OCI-LY7 (cell line): ENCODE measurements around the gene RBPMS2. TPM values are rescaled to one million over a fixed set of nuclear protein-coding genes. Genes with fewer than 3 reads are reported as not detected.

Source experiments
- BruUV-seq: library from RNA; stranded (reverse); fragments of 400-500 nt; replicated peaks from 2 replicates; lab custom pipeline; 2021; lab: Mats Ljungman, UMichigan
- CTCF ChIA-PET: fragments of 300-600 bp; sonication (Branson Sonifier 250); formaldehyde crosslinking; loops from one replicate; lab custom pipeline; 2022; ENCODE audit warnings: antibody characterized with exemption; ENCODE audit not compliant: unreplicated experiment; lab: Charles Lee
- POLR2A ChIA-PET: fragments of 300-600 bp; sonication (Branson Sonifier 250); formaldehyde crosslinking; loops from one replicate; lab custom pipeline; 2022; ENCODE audit warnings: antibody characterized with exemption; lab: Charles Lee
- DNase-seq: peaks from one replicate; pipeline ENCODE4 v3.0.0-alpha.2; 2015; ENCODE audit warnings: low spot score
- H2AFZ ChIP-seq: fragments of 200-600 bp; sonication (generic), shearing (Covaris generic); 2 replicates; pipeline ENCODE4 v1.6.1; 2014; ENCODE audit warnings: mild to moderate bottlenecking, antibody characterized with exemption, low read length, moderate library complexity
- H3K27ac ChIP-seq: fragments of 200-600 bp; sonication (generic); 2 replicates; pipeline ENCODE4 v1.5.1; 2014; ENCODE audit warnings: mixed run types, low read depth, mild to moderate bottlenecking, moderate library complexity, low read length, inconsistent platforms; ENCODE audit not compliant: poor library complexity, severe bottlenecking
- H3K36me3 ChIP-seq: fragments of 200-600 bp; sonication (generic); 2 replicates; pipeline ENCODE4 v1.6.1; 2014; ENCODE audit warnings: mild to moderate bottlenecking, antibody characterized with exemption, low read length, moderate library complexity, mixed read lengths; ENCODE audit not compliant: insufficient read depth
- H3K4me1 ChIP-seq: fragments of 200-600 bp; sonication (generic); 2 replicates; pipeline ENCODE4 v1.5.1; 2014; ENCODE audit warnings: mild to moderate bottlenecking, low read length; ENCODE audit not compliant: insufficient read depth, poor library complexity, severe bottlenecking
- H3K4me2 ChIP-seq: fragments of 200-600 bp; sonication (generic); 2 replicates; pipeline ENCODE4 v1.6.1; 2014; ENCODE audit warnings: mild to moderate bottlenecking, low read length
- H3K4me3 ChIP-seq: fragments of 200-600 bp; sonication (generic); 2 replicates; pipeline ENCODE4 v1.5.1; 2014; ENCODE audit warnings: mild to moderate bottlenecking, low read depth, low read length; ENCODE audit not compliant: poor library complexity, severe bottlenecking
- H3K79me2 ChIP-seq: fragments of 200-600 bp; sonication (generic); 2 replicates; pipeline ENCODE4 v1.6.1; 2016; ENCODE audit warnings: low read depth, mild to moderate bottlenecking, low read length, moderate library complexity, mixed read lengths; ENCODE audit not compliant: insufficient read depth
- H3K9me2 ChIP-seq: fragments of 200-600 bp; sonication (generic); 2 replicates; pipeline ENCODE4 v1.6.1; 2016; ENCODE audit warnings: mild to moderate bottlenecking, low read length, mixed read lengths; ENCODE audit not compliant: insufficient read depth
- H3K9me3 ChIP-seq: fragments of 200-600 bp; sonication (generic); 2 replicates; pipeline ENCODE4 v1.6.1; 2014; ENCODE audit warnings: mild to moderate bottlenecking, mixed run types, low read length, mixed read lengths
- H4K20me1 ChIP-seq: fragments of 200-600 bp; sonication (generic); 2 replicates; pipeline ENCODE4 v1.6.1; 2014; ENCODE audit warnings: mild to moderate bottlenecking, antibody characterized with exemption, low read length, moderate library complexity, mixed read lengths; ENCODE audit not compliant: insufficient read depth
- CTCF ChIP-seq: fragments of 200-600 bp; sonication (generic); conservative IDR thresholded peaks from 2 replicates; pipeline ENCODE4 v1.5.1; 2014; ENCODE audit warnings: mild to moderate bottlenecking, antibody characterized with exemption, low read length, moderate library complexity, mixed read lengths
- EZH2phosphoT487 ChIP-seq: fragments of 200-600 bp; sonication (generic); IDR thresholded peaks from 2 replicates; pipeline ENCODE4 v1.6.1; 2018; ENCODE audit warnings: low read depth, borderline replicate concordance, mild to moderate bottlenecking, mixed run types, antibody characterized with exemption, low read length, moderate library complexity, mixed read lengths
- intact Hi-C: fragments of 100-400 bp; cut with micrococcal nuclease; formaldehyde crosslinking; loops from one replicate; pipeline ENCODE4 v1.10.0; 2022; ENCODE audit not compliant: unreplicated experiment
- total RNA-seq, 2 experiments: library from RNA; depleted of rRNA in 1 of 2; stranded (reverse); fragments of >200 nt in 1 of 2; shearing (Covaris generic) in 1 of 2; gene quantifications; 2 replicates each; pipeline ENCODE4 v1.2.3, GENCODE V29; 2014 to 2022

RBPMS2 gene
- total RNA-seq, 2 experiments from 2014 or later: not detected

DNA sequence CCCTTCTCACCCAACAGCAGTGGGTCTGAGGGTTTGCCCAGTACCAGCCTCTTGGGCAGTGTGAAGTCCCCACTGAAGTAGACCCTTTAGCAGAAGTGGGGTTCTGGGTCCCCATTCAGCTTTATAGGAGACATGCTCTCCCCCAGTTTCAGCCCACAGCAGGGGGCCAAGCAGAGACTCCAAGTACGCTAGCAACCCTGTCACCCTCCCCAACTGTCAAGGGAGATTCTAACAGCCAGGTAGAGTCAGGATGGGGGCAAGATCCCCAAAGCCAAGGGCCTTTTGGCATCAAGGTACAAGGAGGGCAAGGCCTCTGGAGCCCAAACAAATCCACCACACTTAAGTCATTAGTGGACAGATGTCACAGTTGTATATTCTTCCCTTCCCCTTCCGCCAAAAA, 1.8 kb downstream of the RBPMS2 start:
- TF ChIP-seq EZH2phosphoT487 (no peak), CTCF (no peak)
- intact Hi-C loops: no loop called here
- Histone ChIP-seq H3K79me2 (no peaks in the 10 kb centered on the region), H3K27ac (no peak overlapping the region), H2AFZ (no peak overlapping the region), H4K20me1 (no peaks in the 10 kb centered on the region), H3K9me2 (no peaks in the 10 kb centered on the region), H3K4me1 (no peaks in the 10 kb centered on the region), H3K4me3 (no peak overlapping the region), H3K36me3 (no peaks in the 10 kb centered on the region), H3K9me3 (no peaks in the 10 kb centered on the region), H3K4me2 (no peak overlapping the region)
- BruUV-seq: no TSS peak
- ChIA-PET POLR2A (no interaction called here), CTCF (no interaction called here)
- DNase-seq: no peak

DNA sequence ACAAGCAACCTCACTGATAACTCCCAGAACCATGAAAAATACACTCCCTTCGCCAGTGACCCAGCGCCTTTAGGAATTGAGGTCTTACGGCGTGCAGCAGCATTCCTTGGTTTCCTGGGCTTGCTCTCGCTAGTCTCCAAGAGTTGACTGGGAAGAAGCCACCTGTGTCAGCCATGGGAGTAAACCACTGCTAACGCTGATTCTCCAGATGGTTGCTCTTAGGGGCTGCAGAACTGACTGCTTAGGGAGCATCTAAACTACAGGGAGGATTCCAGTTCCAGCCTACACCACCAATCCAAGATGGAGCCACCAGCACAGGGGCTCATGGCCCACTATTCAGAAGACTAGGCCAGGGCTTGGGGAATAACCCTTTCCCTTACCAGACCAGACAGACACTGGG, 2.4 kb downstream of the RBPMS2 start:
- Histone ChIP-seq H2AFZ (no peak overlapping the region), H3K9me2 (no peaks in the 10 kb centered on the region), H4K20me1 (no peaks in the 10 kb centered on the region), H3K79me2 (no peaks in the 10 kb centered on the region), H3K27ac (no peak overlapping the region), H3K36me3 (no peaks in the 10 kb centered on the region), H3K4me3 (no peak overlapping the region), H3K9me3 (no peaks in the 10 kb centered on the region), H3K4me2 (no peak overlapping the region), H3K4me1 (no peaks in the 10 kb centered on the region)
- ChIA-PET POLR2A (no interaction called here), CTCF (no interaction called here)
- TF ChIP-seq CTCF: no peak
- intact Hi-C loops: no loop called here
- BruUV-seq: no TSS peak
- DNase-seq: no peak

GRCh38 chr15:64772488-64772887, 2.9 kb downstream of the RBPMS2 start:
- ChIA-PET POLR2A (no interaction called here), CTCF (no interaction called here)
- H3K36me3 ChIP-seq: no peaks in the 10 kb centered on the region
- DNase-seq: no peak
- no peak overlapping the region for H3K27ac ChIP-seq
- H3K9me3 ChIP-seq: no peaks in the 10 kb centered on the region
- no peak for TF ChIP-seq CTCF
- TF ChIP-seq EZH2phosphoT487: no peak
- no peak overlapping the region for H2AFZ ChIP-seq
- no peaks in the 10 kb centered on the region for H3K4me1 ChIP-seq
- H3K9me2 ChIP-seq: no peaks in the 10 kb centered on the region
- no peak overlapping the region for H3K4me2 ChIP-seq
- H3K4me3 ChIP-seq: no peak overlapping the region
- no TSS peak for BruUV-seq
- no peaks in the 10 kb centered on the region for H4K20me1 ChIP-seq
- H3K79me2 ChIP-seq: no peaks in the 10 kb centered on the region
- intact Hi-C loops: no loop called here
